Measurements from ENCODE around the gene SLAMF8. TPM values are rescaled to one million over a fixed set of nuclear protein-coding genes. Genes with fewer than 3 reads are reported as not detected.

Gene SLAMF8
- total RNA-seq, 2 donors from 2014 or later, result 0.30 to 1.2 TPM

DNA sequence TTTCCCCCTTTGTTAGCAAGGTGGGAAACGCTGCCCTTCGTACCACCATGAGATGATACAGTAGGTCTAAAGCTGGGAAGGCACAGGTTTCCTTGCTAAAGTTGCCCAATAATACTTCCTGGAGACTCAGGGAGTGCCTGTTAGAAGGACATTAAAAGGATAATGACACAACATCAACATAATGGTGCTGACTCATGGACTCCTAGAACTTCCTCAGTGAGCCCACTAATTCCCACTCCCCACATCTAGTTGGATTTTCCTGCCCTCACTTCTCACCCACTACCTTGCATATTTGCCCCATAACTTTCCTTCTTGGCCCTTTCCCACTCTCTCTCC lies 55.8 kb downstream of the SLAMF8 start:
- Mint-ChIP-seq H3K4me3 (no peak overlapping the region), H3K27ac (no peak overlapping the region), H3K36me3 (ENCODE audit: low read depth) (no peaks in the 10 kb centered on the region), H3K4me1 (no peaks in the 10 kb centered on the region), H3K9me3 (no peaks in the 10 kb centered on the region), H3K27me3 (no peaks in the 10 kb centered on the region)
- ATAC-seq (replicated peaks), result no peak

DNA sequence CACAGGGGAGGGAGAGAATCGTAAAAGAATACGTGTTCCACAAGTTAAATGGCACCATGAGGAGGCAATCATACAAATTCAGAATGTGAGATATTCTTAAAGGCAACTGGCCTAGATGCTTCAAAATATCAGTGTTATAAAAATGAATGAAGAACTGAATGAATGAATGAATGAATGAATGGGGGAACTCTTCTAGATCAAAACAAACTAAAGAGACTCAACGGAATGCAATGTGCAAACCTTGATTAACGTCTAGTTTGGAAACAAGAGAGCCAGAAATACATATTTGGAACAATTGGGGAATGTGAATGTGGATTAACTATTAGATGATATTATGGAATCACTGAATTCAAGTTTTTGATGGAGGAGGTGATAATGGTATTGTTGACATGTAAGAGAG lies 56.5 kb downstream of the SLAMF8 start:
- Mint-ChIP-seq H3K36me3 (ENCODE audit: low read depth) (no peaks in the 10 kb centered on the region), H3K4me3 (no peak overlapping the region), H3K27me3 (no peaks in the 10 kb centered on the region), H3K27ac (no peak overlapping the region), H3K9me3 (no peaks in the 10 kb centered on the region), H3K4me1 (no peaks in the 10 kb centered on the region)
- no peak for ATAC-seq (replicated peaks)

- H3K4me3 Mint-ChIP-seq, result no peak overlapping the region
- H3K36me3 Mint-ChIP-seq (ENCODE audit: low read depth), result no peaks in the 10 kb centered on the region
- H3K27ac Mint-ChIP-seq, result no peak overlapping the region
- H3K27me3 Mint-ChIP-seq, result no peaks in the 10 kb centered on the region
- H3K9me3 Mint-ChIP-seq, result no peaks in the 10 kb centered on the region
- ATAC-seq (replicated peaks), result no peak
- no peaks in the 10 kb centered on the region for H3K4me1 Mint-ChIP-seq
Measured at GRCh38 chr1:159884296-159884695, 57.6 kb downstream of the SLAMF8 start.

Other genes with a start within 250 kb of the SLAMF8 start
- not detected for gene APCS, start 239.0 kb upstream of the SLAMF8 start, total RNA-seq
- not detected for gene CRP, start 112.3 kb upstream of the SLAMF8 start, total RNA-seq
- 10 to 100 TPM; 17.7 to 26.5 TPM for gene DUSP23, start 45.9 kb upstream of the SLAMF8 start, total RNA-seq
- gene FCRL6, start 24.5 kb upstream of the SLAMF8 start, total RNA-seq, result not detected
- under 1 TPM in 1 of 2 donors, not detected in 1; 0.26 TPM for gene VSIG8, start 35.8 kb downstream of the SLAMF8 start, total RNA-seq
- gene CFAP45, start 73.3 kb downstream of the SLAMF8 start, total RNA-seq, result 1 to 10 TPM in 1 of 2 donors, under 1 TPM in 1; 0.78 to 3.6 TPM
- 100 to 1,000 TPM; 457 to 593 TPM for gene TAGLN2, start 98.6 kb downstream of the SLAMF8 start, total RNA-seq
- not detected for gene IGSF9, start 118.7 kb downstream of the SLAMF8 start, total RNA-seq
- not detected for gene SLAMF9, start 127.4 kb downstream of the SLAMF8 start, total RNA-seq
- gene PIGM, start 205.1 kb downstream of the SLAMF8 start, total RNA-seq, result 1 to 10 TPM; 3.5 to 4.2 TPM
- not detected for gene KCNJ10, start 243.3 kb downstream of the SLAMF8 start, total RNA-seq

Measured in activated T-helper 17 cell treated with anti-CD3 and anti-CD28 coated beads, Interleukin-2, amount 50 U/mL, for 72 hours (primary cell).